ENCODE results near the gene VPS37B. TPM values are rescaled to one million over a fixed set of nuclear protein-coding genes. Genes with fewer than 3 reads are reported as not detected.

The VPS37B gene
- total RNA-seq, 1 experiment from 2014 or later, result 12.3 TPM

GRCh38 chr12:122886161-122886560, 9.8 kb downstream of the VPS37B start:
- H3K36me3 Mint-ChIP-seq (ENCODE audit: insufficient read depth in 1 of 3, low read depth in 3 of 3), result no peaks in the 10 kb centered on the region
- Histone ChIP-seq H3K18ac (ENCODE audit: insufficient read length, low read depth, low read length) (no peak overlapping the region), H3K9ac (ENCODE audit: extremely low read depth, insufficient read length, low read length) (no peak overlapping the region), H2AK5ac (ENCODE audit: insufficient read length, low read length) (no peak overlapping the region), H4K8ac (replicated peaks; ENCODE audit: insufficient read length, low read depth, low read length) (no peak overlapping the region), H2BK20ac (ENCODE audit: low read depth, low read length, poor library complexity, severe bottlenecking) (no peak overlapping the region), H2BK15ac (ENCODE audit: low read depth, low read length) (no peak overlapping the region), H3K56ac (ENCODE audit: insufficient read length, low read depth, low read length) (no peak overlapping the region), H3K4me2 (ENCODE audit: insufficient read depth, insufficient read length, low read length) (no peak overlapping the region), H2BK120ac (ENCODE audit: low read depth, low read length, poor library complexity, severe bottlenecking) (no peak overlapping the region), H3K23me2 (ENCODE audit: insufficient read length, low read depth, low read length, poor library complexity, severe bottlenecking) (no peaks in the 10 kb centered on the region), H3K14ac (ENCODE audit: insufficient read depth, low read length) (no peak overlapping the region), H2AFZ (ENCODE audit: low read length) (no peak overlapping the region), H4K5ac (ENCODE audit: insufficient read length, low read depth, low read length) (no peak overlapping the region), H3K27ac (ENCODE audit: insufficient read length, low read depth, low read length) (no peak overlapping the region), H3K27me3 (ENCODE audit: insufficient read depth, low read length) (no peaks in the 10 kb centered on the region; the same call in 1 of the 2 replicates), H3K4me1 (ENCODE audit: insufficient read depth, low read length) (peaks cover 6% of the 10 kb centered on the region), H2BK5ac (ENCODE audit: insufficient read length, low read length) (no peak overlapping the region), H2BK12ac (ENCODE audit: insufficient read length, low read depth, low read length) (no peak overlapping the region), H3T11ph (ENCODE audit: low read length) (no peak overlapping the region), H4K20me1 (ENCODE audit: control insufficient read depth, insufficient read depth, insufficient read length) (no peaks in the 10 kb centered on the region), H3K23ac (ENCODE audit: insufficient read length, low read depth, low read length) (no peak overlapping the region), H3K9me3 (ENCODE audit: control insufficient read depth, low read depth, low read length) (no peaks in the 10 kb centered on the region), H4K91ac (ENCODE audit: insufficient read length, low read depth, low read length) (no peak overlapping the region), H3K79me2 (ENCODE audit: insufficient read depth, low read length) (no peaks in the 10 kb centered on the region), H3K4ac (ENCODE audit: low read depth, low read length) (no peak overlapping the region), H3K79me1 (ENCODE audit: insufficient read depth, low read depth, low read length, poor library complexity, severe bottlenecking) (peaks cover 2% of the 10 kb centered on the region)
- no CpG with 5 or more reads among the region's 8 CpGs for WGBS (ENCODE audit: extremely low coverage, insufficient read length, low lambda C conversion rate)
- TF ChIP-seq, protein P1, sequence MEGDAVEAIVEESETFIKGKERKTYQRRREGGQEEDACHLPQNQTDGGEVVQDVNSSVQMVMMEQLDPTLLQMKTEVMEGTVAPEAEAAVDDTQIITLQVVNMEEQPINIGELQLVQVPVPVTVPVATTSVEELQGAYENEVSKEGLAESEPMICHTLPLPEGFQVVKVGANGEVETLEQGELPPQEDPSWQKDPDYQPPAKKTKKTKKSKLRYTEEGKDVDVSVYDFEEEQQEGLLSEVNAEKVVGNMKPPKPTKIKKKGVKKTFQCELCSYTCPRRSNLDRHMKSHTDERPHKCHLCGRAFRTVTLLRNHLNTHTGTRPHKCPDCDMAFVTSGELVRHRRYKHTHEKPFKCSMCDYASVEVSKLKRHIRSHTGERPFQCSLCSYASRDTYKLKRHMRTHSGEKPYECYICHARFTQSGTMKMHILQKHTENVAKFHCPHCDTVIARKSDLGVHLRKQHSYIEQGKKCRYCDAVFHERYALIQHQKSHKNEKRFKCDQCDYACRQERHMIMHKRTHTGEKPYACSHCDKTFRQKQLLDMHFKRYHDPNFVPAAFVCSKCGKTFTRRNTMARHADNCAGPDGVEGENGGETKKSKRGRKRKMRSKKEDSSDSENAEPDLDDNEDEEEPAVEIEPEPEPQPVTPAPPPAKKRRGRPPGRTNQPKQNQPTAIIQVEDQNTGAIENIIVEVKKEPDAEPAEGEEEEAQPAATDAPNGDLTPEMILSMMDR (conservative IDR thresholded peaks at IDR 0.05), result no peak
- no peaks in the 10 kb centered on the region for H3K9me3 Mint-ChIP-seq
- H3K4me3 Mint-ChIP-seq, result no peak overlapping the region
- H3K27ac Mint-ChIP-seq, result no peak overlapping the region
- H3K4me1 Mint-ChIP-seq, result peaks cover 35 to 50% of the 10 kb centered on the region in 2 experiments
- peaks cover 97% of the 10 kb centered on the region for H3K27me3 Mint-ChIP-seq (ENCODE audit: low read depth)
- no peak for DNase-seq
